Chondrocyte (in vitro differentiated cells): ENCODE data around the gene CPA5. TPM values are rescaled to one million over a fixed set of nuclear protein-coding genes. Genes with fewer than 3 reads are reported as not detected.

Experiments used
- DNase-seq: peaks from one replicate; pipeline ENCODE4 v3.0.0; 2021; ENCODE audit warnings: mixed read lengths, low spot score
- H3K27ac Mint-ChIP-seq: one replicate; pipeline ENCODE4 v1.8.0; 2021; ENCODE audit warnings: mild to moderate bottlenecking, moderate library complexity, mixed read lengths; ENCODE audit not compliant: unreplicated experiment
- H3K27me3 Mint-ChIP-seq: 2 replicates; pipeline ENCODE4 v1.8.0; 2021; ENCODE audit warnings: low read depth, mixed read lengths
- H3K36me3 Mint-ChIP-seq: 2 replicates; pipeline ENCODE4 v1.8.0; 2021; ENCODE audit warnings: low read depth, mixed read lengths
- H3K4me1 Mint-ChIP-seq: 2 replicates; pipeline ENCODE4 v1.8.0; 2021; ENCODE audit warnings: low read depth, mild to moderate bottlenecking, mixed read lengths
- H3K4me3 Mint-ChIP-seq: one replicate; pipeline ENCODE4 v1.8.0; 2021; ENCODE audit warnings: mild to moderate bottlenecking, moderate library complexity, mixed read lengths; ENCODE audit not compliant: unreplicated experiment
- H3K9me3 Mint-ChIP-seq: 2 replicates; pipeline ENCODE4 v1.8.0; 2021; ENCODE audit warnings: low read depth, mixed read lengths
- CTCF ChIP-seq: fragments of 200-600 bp; sonication (generic); IDR thresholded peaks from 2 replicates; pipeline ENCODE4 v1.5.0; 2021; ENCODE audit warnings: antibody characterized with exemption, mild to moderate bottlenecking, moderate library complexity
- total RNA-seq: library from RNA; stranded (reverse); gene quantifications from 3 replicates; pipeline ENCODE4 v1.2.1, GENCODE V29; 2021

CPA5 gene
- total RNA-seq, 1 donor from 2014 or later: not detected

- H3K36me3 Mint-ChIP-seq: peaks cover 6% of the 10 kb centered on the region
- TF ChIP-seq CTCF: no peak
- no peaks in the 10 kb centered on the region for H3K27me3 Mint-ChIP-seq
- peaks cover 11% of the 10 kb centered on the region for H3K9me3 Mint-ChIP-seq
- peak; percentile 14 for DNase-seq
- H3K4me1 Mint-ChIP-seq: peaks cover 47% of the 10 kb centered on the region
- no peak overlapping the region for H3K4me3 Mint-ChIP-seq
- H3K27ac Mint-ChIP-seq: peak overlapping the region; percentile 20
These were observed 20.5 kb downstream of the CPA5 start for GRCh38 chr7:130365088-130365487.

- Mint-ChIP-seq H3K9me3 (peaks cover 4% of the 10 kb centered on the region), H3K4me1 (peaks cover 52% of the 10 kb centered on the region), H3K27me3 (no peaks in the 10 kb centered on the region), H3K27ac (no peak overlapping the region), H3K36me3 (no peaks in the 10 kb centered on the region), H3K4me3 (no peak overlapping the region)
- DNase-seq: peak; percentile 57
- TF ChIP-seq CTCF: no peak
These were observed 21.2 kb downstream of the CPA5 start for GRCh38 chr7:130365511-130366441.

GRCh38 chr7:130366564-130366963, 21.9 kb downstream of the CPA5 start:
- Mint-ChIP-seq H3K27me3 (no peaks in the 10 kb centered on the region), H3K9me3 (no peaks in the 10 kb centered on the region), H3K36me3 (no peaks in the 10 kb centered on the region), H3K4me1 (peaks cover 58% of the 10 kb centered on the region), H3K4me3 (no peak overlapping the region), H3K27ac (no peak overlapping the region)
- no peak for TF ChIP-seq CTCF
- DNase-seq: peak; percentile 13

DNA sequence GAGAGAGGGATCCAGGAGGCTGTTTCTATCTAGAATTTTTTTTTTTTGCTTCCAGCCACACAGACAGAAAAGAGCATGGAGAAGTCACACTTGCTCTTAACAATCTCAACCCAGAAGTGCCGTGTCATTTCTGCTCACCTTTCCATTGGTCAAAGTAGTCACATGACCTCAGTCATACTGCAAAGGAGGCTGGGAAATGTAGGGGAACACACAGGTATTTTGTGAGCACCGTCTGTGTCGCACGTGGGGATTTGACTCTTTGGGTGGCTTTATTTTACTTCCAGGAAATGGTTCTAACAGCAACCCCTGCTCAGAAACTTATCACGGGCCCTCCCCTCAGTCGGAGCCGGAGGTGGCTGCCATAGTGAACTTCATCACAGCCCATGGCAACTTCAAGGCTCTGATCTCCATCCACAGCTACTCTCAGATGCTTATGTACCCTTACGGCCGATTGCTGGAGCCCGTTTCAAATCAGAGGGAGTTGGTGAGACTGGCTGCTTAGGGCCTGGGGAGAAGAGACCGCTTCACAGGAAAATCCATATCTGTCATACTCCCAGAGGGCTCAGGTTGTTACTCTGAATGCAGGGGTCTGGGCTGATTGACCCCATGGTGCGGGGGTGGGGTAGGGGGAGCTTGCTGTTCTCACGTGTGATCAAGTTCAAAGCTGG, 22.6 kb downstream of the CPA5 start:
- H3K9me3 Mint-ChIP-seq: peaks cover 4% of the 10 kb centered on the region
- no peaks in the 10 kb centered on the region for H3K36me3 Mint-ChIP-seq
- H3K27ac Mint-ChIP-seq: no peak overlapping the region
- H3K4me1 Mint-ChIP-seq: peaks cover 64% of the 10 kb centered on the region
- no peak overlapping the region for H3K4me3 Mint-ChIP-seq
- peak; percentile 36 for DNase-seq
- no peak for TF ChIP-seq CTCF
- H3K27me3 Mint-ChIP-seq: no peaks in the 10 kb centered on the region
